GM12872 (cell line): ENCODE data around the gene CDH11.

Experiments
- TF ChIP-seq, protein P1 (sequence below): IDR thresholded peaks from 3 replicates; pipeline ENCODE4 v1.5.1; 2011; ENCODE audit warnings: low read depth, mild to moderate bottlenecking, low read length, moderate library complexity; ENCODE audit not compliant: insufficient read depth

The CDH11 gene

DNA sequence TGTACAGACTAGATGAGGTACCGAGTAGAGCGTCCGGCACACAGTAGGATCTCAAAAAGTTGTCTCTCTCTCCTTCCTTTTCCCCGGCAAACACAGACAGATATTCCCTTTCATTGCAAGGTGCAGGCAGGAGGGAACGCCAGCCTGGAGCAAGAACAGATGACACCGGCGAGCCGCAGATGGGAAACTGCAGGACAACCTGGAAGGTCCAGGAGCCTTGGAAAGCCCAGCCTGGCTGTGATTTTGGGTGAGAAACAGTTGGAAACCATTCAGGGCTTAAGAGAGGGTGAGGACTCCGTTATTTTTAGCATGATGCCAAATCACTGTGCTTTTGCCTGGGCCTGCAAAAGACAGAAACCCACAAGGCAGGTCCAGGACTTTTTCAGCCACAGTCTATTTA is 7.3 kb downstream of the CDH11 start:
- TF ChIP-seq, protein P1, sequence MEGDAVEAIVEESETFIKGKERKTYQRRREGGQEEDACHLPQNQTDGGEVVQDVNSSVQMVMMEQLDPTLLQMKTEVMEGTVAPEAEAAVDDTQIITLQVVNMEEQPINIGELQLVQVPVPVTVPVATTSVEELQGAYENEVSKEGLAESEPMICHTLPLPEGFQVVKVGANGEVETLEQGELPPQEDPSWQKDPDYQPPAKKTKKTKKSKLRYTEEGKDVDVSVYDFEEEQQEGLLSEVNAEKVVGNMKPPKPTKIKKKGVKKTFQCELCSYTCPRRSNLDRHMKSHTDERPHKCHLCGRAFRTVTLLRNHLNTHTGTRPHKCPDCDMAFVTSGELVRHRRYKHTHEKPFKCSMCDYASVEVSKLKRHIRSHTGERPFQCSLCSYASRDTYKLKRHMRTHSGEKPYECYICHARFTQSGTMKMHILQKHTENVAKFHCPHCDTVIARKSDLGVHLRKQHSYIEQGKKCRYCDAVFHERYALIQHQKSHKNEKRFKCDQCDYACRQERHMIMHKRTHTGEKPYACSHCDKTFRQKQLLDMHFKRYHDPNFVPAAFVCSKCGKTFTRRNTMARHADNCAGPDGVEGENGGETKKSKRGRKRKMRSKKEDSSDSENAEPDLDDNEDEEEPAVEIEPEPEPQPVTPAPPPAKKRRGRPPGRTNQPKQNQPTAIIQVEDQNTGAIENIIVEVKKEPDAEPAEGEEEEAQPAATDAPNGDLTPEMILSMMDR = no peak

DNA sequence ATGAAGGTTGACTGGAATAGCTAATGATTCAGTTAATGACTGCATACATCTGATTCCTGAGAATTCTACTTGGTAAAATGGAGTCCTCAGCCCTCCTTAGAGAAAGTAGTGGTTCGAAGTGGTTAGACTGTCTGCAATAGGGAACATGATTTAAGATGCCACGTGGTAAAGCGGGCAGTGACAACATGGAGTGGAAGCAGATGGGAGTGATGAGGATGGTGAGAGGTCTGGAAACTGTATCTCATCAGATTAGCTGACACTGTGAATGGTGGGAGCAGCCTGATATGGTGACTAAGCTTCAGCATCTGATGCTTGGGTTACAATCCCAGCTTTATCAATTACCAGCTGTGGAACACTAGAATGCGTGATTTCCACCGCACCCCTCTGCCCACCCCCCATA is 8.4 kb downstream of the CDH11 start:
- TF ChIP-seq, protein P1 = no peak

DNA sequence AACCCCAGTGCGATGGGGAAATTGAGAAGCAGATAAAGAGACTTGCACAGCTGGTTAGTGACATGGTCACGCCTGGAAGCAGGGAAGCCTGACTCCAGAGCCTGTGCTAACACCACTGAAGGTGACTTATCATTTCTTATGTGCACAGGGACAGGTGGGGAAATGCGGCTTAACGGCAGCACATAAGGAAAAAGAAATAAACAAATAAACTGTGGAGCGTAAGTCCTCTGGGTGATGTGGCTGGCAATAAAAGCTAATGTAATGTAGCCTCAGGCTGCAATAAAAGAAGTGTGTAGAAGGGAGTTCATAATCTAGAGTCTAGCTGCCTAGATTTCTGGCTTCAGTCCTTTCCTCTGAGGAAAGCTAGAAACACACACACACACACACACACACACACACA is 10.6 kb downstream of the CDH11 start:
- TF ChIP-seq, protein P1 = no peak

DNA sequence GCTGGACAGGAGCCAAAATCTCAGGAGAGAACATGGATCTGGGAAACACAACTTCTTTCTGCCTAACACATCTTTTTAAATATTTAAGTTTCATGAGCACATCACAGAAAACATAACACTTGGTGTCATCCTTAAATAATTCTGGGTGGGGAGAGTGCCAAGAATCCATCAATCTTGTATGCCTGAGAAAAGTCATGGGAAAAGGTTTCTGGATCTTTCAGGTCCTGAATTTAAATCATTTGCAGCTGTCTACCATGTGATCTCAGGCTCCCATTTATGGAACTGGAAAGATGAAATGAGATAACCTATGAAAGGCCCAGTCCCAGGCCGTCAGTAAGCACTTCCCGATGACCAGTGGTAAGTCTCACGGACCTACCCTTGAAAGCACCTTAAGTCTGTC is 15.1 kb downstream of the CDH11 start:
- TF ChIP-seq, protein P1 = no peak

DNA sequence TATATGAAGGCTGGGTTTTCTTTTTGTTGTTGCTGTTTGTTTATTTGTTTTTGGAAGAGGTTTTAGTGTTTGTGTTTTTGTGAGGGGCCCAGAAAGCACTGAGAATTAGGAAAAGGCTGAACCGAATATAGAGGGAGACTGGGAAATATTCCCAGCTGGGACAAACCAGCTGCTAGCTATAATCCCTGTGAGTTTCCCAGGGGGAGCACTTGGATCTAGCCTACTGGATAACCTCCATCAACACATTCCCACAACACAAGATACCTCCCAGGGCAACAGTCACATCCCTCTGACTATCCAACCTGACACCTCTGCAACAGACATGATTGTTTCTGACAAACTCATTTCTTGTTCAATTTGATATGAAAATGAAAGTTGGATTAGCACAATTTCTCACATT is 16.7 kb downstream of the CDH11 start:
- TF ChIP-seq, protein P1 = no peak

DNA sequence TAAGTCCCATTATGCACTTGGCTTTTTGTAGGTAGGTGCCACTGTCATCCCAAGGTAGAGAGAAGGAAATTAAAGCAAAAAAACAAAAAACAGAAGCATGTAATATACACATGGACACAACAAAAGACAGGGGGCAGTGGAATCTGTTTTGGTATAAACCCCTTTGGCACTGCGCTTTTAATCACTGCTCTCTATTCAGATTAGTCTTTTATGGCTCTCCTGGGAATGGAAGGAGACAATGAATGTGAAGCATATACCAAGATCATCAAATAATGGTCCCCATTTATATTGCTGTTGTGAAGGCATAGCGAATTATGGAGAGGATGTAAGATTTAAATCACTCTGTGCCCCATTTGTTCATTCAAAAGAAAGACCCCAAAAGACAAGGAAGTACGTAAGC is 17.4 kb downstream of the CDH11 start:
- TF ChIP-seq, protein P1 = no peak

DNA sequence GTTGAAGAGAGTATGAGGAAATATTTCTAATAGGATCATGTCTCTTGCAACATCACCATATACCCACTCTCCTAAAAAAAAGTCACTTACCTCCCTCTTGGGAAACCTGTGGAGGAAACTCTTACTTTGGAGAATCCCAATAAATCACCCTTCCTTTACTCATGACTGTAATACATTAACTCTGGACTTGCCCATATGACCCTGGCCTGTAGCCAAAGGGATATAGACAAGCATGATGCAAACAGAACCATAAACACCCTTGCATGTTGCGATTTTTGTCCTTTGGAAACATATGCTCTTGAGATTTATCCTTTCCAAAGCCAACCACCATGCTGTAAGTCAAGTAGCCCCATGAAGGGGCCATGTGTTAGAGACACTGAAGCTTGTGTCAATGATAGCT is 19.5 kb downstream of the CDH11 start:
- TF ChIP-seq, protein P1 = no peak

DNA sequence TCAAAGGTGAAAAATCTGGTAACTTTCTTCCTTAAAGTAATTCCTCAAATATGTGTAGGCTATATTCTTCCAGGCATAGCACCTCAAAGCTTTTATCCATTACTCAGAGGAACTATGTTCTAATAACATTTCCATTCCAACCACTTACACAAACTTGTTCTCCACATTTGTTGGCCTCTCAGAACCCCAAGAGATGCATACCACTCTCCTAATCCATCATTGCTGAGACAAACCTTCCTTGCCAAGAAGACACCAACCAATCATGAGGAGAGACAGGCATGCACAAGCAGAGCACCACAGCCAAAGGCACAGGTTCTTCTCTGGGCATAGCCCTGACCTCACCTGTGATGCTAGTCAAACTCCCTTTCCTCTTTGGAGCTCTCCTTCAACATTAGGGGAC is 20.9 kb downstream of the CDH11 start:
- TF ChIP-seq, protein P1 = no peak
